NCI-H2081 (cell line): Measurements from ENCODE around the gene TTK.
"Not testable (repeated sequence)": the region's sequence is repeated elsewhere in the genome, so short reads cannot be mapped to it uniquely, and the experiment has no call there.

Experiments used
- DNase-seq, 2 experiments: peaks; one replicate each; lab custom pipeline; 2025; lab: John Stamatoyannopoulos, UW

The TTK gene

DNA sequence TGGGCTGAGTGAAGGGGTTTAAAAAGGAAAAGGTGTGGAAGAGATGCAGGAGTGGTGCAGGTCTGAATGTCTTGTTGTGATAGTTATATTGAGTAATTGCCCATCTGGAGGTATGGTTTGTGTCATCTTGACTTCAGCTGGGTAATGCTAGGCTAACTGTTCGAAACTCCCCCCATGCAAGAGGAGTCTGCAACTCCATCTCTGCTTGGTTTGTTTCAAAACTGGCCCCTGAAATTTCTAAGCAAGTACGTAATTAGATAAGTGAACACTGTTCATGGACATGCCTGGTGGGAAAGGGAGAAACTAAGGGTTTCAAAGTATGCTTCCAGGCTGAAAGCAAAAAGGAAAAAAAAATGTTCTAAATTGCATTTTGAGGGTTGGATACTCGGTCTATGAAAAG is 17.1 kb downstream of the TTK start:
- no peak for DNase-seq

GRCh38 chr6:80022803-80023202 is 18.4 kb downstream of the TTK start:
- no peak for DNase-seq

GRCh38 chr6:80028589-80028988 is 24.1 kb downstream of the TTK start:
- no peak for DNase-seq

DNA sequence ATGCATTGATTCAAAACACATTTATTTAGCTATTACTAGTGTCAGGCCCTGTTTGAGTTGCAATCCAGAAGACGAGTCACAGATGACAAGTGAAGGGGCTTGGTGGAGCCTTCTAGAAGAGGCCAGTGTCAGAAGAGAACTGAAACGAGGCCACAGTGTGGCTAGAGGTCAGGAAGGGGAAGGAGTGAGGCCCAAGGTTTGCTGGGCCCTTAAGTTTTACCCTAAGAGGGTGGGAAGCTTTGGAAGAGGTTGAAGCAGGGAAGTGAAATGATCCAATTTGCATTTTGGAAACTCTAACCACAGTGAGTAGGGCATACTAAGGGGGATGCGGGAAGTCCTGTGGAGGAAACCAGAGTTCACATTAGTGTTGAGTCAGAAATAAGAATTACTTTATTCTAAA is 25.0 kb downstream of the TTK start:
- no peak for DNase-seq

GRCh38 chr6:80048220-80048619 is 43.8 kb downstream of the TTK start:
- DNase-seq = not testable (repeated sequence)

DNA sequence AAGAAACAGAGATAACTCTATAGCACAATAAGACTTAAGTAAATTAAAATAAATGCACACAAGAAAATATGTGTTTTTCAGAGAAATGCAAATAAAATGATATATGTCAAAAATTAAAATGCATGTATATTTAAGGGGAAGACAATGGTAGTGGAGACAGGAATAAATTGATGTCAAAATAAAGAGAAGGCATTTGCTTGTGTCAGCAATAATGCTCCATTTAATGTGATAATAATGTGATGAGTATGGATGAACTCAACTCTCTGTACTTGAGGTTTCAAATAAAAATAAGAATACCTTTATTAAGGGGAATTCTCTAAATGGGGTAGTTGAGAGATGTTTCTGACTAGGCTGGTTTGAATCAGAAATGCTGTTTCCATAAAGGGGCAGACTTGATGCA is 56.3 kb downstream of the TTK start:
- no peak for DNase-seq

DNA sequence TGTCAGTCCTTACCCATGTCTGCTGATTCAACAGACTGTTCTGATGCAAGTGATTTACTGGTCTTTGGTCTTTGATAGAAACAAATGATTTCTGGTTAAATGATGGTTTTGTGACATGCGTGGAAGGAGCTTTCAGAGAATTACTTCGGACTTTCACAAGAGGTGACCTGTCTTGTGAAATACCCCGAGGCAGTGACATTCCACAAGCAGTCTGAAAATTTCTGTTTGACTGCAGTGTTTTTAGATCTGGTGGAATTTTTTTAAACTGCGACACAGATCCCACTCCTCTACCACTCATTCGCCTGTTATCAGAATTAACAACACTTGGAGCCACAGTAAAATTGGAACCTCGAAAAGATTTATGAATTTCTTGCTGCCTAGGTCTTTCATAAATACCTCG is 63.7 kb downstream of the TTK start:
- not testable (repeated sequence) for DNase-seq

GRCh38 chr6:80070431-80070830 is 66.0 kb downstream of the TTK start:
- DNase-seq = not testable (repeated sequence)

DNA sequence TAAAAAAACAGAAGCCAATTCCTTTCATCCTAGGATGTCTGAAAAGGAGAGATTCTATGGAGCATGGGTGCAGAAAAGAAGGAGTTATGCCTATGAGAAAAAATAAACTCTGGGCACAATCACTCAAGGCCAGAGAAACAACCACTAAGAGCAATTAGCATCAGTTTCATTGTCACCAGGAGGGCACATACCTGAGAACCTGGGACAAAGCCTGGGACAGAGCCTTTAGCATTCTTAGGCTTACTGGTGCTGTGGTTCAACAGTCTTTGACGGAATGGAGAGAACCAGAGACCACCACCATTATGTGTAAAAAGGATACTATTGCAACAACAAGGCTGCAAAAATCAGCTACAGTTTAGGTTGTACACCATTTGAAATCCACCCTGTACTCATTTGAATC is 72.6 kb downstream of the TTK start:
- DNase-seq = no peak

DNA sequence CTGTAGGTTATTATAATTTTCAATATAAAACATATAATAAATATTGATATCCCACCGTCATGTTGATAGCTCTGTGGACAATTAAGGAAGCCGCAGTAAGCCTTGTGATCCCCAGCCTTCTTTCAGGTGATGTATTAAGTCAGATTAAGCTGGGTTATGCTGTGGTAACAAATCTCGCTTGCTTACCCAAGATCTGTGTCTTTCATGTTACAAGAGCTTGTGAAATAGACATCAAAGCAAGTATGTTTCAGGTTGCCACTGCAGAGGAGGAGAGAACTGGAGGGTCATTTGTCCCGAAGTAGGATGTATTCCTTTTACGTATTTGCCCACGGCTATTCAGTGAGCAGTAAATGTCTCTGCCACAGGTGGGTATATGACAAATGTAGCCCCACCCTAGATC is 84.2 kb downstream of the TTK start:
- no peak for DNase-seq

GRCh38 chr6:80091506-80091905 is 87.1 kb downstream of the TTK start:
- no peak for DNase-seq
